HG03108 (cell line): ENCODE measurements around the gene SCFD2.

Experiments
- ATAC-seq: cut with Tn5 transposase; IDR thresholded peaks from one replicate; pipeline ENCODE4 v1.9.1; 2021; ENCODE audit warnings: moderate library complexity; ENCODE audit not compliant: unreplicated experiment

SCFD2 gene

DNA sequence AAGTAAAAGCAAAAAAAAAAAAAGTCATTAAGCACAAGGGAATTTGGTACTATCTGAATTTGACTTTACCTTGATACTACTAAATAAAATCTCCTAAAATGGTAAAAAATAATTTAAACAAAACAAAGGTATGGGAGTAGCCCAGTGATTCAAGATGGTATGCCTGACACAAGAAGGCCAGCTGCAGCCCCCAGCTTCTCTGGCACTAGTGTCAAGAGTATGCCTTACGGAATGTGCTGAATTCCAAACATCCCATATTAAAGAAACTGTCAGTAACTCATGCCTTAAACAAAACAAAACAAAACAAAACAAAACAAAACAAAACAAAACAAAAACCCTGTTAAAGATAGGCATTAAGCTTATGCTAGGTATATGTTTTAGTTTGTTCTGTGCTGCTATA lies 422.9 kb downstream of the SCFD2 start:
- ATAC-seq: no peak

DNA sequence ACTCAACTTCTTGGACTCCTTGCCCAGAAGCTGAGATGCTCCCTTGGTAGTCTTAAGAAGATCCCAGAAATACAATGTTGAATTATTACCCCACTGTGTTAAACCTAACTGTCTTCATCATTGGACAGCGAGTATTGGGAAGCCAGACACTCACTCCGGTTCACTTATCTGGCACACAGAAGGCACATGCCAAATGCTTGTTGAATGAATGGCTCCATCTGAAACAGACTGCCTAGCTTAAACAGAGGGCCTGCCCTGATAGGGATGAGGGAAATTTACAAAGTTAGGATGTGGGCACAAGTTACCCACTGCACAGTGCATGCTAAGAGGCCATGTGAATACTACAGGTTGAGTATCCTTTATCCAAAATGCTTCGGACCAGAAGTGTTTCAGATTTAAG lies 424.4 kb downstream of the SCFD2 start:
- ATAC-seq: no peak

DNA sequence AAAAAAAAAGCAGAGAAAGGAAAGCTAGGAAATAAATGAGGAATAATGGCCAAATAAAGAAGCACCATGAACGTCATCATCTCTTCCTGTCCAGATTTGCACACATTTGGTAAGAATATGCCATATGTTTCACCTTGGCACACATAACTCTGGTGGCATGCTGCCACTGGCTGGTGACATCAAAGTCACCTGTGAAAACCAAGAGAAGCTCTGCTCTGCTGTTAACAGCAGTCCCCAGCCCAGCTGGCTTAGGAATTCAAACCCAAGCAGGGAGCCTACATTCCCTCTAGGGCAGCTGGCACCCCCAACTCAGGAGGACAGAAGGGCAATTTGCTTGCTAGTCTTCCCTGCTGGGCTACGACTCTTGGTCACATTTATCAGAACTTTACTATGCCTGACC lies 426.1 kb downstream of the SCFD2 start:
- no peak for ATAC-seq

DNA sequence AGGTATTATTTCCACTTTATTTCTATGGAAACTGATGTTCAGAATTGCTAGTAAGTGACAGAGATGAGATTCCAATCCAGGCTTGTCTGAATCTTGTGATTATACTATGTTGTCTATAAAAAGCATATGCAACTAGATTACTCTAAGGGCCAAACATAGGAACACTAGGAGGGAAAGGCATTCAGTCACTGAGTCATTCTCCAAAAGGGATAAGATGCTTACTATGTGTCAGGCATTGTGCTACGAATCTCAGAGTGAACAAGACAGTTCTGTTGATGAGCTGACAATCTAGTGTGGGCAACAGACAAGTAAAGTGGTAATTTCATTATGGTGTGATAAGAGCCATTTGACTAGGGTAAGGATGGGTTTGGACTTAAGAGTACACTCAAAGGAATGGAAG lies 426.5 kb downstream of the SCFD2 start:
- ATAC-seq: no peak

DNA sequence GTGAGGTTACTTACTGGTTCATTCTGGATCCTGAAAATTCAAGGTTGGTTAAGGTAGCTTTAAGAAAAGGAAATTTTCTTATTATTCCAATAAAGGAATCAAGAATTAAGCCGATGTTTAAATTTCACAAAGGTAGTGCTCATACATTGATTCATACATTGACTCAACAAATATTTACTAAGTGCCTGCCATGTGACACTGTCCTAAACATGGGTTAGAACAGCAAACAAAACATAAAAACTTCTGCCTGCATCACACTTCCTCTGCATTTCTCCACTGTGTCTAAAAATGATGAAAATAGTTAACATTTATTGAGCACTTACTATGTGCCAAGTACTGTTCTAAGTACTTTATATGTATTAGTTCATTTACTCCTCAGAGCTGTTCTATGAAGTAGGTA lies 428.0 kb downstream of the SCFD2 start:
- no peak for ATAC-seq

DNA sequence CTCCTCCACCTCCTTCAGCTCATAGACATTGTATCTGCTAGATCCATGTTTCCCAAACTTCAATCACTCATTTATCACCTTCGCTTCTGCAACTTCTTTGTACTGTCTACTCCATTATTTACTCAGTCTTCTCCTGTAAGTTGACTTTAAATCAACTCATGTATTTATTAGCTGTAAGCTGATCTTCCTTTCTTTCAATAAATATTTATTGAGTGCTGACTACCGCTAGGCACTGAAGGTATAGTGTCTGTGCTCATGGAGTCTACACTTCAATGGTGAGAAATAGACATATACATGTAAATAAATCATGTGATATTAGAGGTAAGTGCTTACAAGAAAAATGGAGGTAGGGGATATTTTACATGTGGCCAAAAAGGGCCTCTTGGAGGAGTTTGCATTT lies 429.1 kb downstream of the SCFD2 start:
- no peak for ATAC-seq

DNA sequence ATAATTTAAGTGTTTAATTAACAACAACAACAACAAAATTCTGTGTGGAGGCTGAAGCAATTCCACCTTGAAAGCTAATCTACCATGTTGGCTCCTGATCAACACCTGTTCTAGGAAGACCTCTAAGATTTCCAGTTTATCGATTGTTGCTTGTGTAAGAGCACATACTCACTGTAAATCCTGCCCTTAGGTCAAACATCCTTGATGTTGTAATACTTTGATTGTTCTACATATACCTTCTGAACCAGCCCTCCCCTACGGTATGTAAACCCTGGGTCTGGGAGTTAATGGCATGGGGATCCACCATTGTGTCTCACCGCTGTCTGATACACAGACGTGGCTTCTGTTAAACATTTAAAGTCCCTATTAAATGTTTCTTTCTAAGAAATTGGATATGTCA lies 430.5 kb downstream of the SCFD2 start:
- ATAC-seq: no peak

DNA sequence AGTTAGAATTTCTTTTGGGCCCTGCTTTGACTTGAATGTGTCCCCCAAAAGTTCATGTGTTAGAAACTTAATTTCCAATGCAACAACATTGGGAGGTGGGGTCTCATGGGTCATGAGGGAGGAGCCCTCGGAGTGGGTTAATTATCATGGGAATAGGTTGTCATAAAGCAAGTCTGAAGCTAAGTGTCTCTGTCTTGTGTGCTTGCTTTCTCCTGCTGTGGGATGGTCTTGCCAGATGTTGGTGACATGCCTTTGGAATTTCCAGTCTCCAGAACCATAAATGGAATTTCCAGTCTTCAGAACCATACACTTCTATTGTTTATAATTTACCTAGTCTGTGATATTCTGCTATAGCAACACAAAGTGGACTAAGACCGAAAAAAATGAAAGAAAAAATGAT lies 432.1 kb downstream of the SCFD2 start:
- ATAC-seq: no peak

DNA sequence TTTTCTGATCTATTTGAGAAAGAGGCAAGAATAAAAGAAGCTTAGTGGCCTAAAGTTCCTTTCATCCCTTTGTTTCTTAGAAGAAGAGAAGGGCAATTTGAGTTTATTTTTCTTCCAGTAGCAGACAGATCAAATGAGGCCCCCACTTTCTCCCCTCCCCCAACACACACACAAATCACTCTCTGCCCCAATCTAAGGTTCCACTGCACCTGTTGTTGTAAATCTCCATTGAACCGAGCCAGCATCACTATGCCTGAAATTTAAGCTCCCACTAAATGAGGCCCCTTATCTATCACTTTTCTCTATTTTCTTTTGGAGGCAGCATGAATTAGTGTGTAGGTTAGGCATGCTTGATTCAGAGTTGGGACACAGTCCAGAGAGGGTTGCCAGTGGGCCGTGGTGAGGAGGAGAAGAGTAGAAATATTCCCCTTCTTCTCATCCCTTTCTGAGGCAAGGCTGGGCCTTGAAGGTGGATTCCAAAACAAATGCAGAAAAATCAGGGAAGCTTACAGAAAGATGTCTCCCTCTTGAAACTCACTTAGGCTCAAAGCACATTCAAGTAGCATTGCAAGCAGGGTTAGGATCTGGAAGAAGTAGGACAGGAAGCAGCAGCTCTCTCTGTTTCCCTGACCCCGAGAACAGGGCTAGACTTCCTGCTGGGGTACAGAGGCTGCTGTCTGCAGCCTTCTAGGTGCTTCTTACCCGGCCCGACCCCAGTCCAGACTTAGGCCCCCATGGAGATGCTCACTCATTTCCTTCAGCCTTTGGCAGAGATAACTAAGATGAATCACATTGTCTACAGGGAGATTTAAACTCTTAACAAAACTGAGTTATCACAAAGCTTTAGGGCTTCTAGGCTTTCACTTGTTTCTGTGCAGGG lies 433.0 kb downstream of the SCFD2 start:
- no peak for ATAC-seq

DNA sequence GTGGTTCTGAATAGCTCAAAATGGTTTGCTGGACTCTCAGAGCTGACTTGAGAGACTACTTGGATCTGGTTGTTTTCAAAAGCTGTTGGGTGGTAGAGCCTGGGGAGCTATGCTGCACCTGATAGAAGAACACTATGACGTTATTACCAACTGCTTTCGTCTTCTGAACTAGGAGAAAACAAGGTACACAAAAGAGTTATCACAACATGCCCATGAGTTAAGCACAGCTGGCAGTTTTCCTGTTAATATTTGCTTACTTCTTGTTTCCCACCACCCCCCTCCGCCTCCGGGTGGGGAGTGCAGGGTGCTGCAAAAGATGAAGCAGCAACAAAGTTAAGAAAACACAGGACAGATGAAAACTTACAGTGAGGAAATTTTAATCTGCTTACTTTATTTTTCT lies 434.6 kb downstream of the SCFD2 start:
- ATAC-seq: no peak

DNA sequence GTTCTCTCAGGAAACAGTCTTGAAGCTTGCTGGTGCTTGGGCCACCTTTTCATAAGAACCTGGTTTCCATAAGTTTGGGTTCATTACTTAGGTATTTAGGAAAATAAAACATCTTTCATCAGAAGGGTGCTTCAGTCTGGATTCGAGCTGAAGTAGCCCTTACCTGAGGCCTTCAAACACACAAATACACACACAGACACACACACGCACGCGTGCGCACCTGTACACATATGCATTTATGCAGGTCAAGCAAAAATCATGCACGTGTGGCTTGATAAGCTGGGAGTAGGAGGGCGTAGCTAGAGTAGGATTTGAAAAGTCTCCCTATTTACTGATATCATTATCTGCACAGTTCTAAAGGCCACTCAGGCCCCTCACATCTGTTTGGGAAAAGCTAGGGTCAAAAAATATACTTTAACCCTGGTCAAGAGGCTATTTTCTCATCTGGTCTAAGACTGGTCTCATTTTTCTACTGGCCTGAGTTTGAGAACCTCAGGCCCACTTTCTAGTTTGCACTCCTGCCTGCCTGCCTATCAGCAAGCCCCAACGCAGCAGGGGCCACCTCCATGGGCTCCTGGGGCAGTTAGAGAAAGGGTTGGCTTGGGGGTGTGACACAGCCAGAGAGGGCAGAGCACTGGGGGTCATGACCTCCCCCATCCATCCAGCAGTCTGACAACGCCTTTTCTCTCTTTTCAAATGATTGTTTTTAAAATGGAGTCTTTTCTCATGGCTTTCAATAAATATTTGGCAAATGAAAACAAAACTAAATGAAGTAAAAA lies 439.5 kb downstream of the SCFD2 start:
- ATAC-seq: no peak

DNA sequence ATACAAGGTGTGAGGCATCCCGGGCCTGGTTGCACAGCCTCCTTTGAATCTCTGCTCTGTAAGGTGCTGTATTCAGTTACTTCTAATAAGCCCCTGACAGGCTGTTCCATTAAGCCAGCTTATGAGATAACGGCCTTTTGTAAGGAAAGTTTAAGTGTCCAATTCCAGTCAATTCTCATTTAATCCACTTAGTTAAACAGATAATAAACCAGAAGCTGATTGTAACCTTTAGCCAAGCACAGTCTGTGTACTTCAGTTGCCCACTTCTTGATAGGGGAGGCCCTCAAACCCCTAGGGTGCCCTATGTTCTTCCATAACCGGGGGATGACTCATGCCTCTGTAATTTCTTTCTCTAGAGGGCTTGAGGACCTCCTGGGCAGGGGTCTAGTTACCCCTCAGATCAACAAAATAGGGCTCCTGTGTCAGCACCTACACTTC lies 440.3 kb downstream of the SCFD2 start:
- ATAC-seq: no peak

DNA sequence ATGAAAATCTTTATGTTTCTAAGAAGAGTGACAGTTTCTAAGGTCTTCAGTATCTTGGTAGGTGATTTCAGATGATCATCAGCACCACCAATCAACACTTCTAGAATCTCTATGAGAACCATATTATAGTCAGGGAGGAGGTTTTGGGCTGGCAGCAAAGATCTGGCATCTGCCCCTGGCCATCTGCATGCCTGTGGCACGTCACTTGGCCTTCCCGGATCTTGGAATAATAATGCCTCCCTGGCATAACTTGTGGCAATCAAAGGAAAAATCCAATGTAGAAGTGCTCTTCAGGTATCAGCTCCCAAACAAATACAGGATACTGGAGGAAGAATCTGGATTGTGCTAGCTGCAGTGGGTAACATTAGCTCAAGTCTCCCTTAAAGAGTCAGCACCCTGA lies 446.4 kb downstream of the SCFD2 start:
- ATAC-seq: no peak

DNA sequence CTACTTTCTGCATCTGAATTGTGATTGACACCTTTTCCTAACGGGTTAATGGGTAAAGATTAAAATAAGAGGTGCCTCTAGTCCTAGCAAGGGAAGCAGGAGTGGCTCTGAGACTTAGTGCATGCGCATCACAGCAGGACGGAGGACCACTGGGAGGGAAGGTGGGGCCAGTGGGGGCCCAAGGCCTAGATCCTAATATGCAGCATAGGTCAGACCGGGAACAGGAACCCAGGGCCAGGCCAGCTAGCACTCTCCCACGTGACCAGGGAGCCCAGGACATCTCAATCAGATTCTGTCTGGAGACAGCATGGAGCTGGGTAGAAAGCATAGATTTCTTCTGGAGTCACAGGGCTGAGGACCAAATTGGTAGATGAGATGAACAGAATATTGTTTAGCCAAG lies 448.0 kb downstream of the SCFD2 start:
- ATAC-seq: no peak

DNA sequence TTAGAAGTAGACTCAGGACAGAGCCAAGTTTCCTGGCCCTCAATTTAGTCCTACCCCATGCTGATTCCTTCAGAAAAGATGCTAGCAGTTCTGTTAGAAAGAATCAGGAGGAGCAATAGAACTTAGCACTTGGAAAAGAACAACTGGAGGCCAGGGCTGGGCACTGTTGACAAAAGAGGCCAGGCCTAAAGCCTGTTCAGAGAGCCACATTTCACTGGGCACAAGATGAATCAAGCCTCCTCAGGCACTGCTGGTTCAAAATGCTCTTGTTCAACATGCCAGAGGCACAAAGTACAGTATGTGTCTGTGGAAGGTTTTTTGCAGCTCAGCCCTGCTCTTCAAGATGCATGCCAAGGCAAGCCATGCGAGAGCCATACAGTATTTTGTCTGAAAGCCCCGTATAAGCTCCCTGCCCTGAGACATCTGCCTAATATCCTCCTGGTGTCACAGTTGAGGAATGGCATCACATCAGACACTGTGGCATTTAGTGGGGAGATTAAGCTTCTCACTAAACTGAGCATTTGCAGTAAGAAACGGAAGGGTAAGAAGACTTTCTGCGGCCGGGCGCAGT lies 450.0 kb downstream of the SCFD2 start:
- ATAC-seq: no peak

DNA sequence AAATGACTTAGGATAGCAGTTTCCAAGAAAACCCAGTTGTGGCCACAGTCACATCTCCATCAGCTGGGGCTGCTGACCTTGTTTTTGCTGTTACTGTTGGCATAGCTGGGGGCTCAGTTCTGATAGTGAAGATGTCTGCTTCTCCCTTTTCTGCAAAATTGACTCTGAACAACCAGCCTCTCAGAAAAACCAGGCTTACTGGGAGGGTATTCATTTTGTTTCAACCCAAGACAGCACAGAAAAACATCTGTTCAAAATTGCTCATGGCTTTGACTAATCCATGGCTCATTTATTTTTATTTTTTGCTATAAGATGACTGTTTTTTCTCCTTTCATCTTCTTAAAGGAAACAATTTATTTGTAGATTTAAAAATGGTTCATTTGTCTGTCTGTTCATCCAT lies 450.7 kb downstream of the SCFD2 start:
- no peak for ATAC-seq

DNA sequence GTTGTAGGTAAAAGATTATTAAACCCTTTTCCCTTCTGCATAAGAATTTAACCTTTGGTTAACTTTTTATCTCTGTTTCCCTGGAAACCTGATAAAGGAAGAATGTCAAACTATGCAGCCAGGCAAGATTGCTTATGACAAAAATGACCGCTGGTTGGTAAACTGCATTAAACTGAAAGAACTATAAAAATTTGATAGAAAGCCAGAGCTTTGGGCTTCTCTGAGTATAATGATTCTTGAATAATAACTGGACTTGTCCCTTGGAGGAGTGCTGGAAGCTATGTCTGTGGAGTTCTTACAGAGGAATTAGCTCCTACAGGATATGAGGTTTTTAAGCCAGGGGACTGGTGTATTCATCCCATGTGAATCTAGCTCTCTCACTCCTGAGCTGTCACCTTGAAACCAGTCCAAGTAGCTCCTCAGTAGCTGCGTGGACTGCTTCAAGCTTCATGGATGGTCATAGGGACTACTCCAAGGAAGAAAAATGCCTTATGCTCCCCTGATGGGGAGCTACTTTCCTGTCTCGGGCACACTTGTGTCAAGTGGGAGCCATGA lies 451.7 kb downstream of the SCFD2 start:
- ATAC-seq: no peak

DNA sequence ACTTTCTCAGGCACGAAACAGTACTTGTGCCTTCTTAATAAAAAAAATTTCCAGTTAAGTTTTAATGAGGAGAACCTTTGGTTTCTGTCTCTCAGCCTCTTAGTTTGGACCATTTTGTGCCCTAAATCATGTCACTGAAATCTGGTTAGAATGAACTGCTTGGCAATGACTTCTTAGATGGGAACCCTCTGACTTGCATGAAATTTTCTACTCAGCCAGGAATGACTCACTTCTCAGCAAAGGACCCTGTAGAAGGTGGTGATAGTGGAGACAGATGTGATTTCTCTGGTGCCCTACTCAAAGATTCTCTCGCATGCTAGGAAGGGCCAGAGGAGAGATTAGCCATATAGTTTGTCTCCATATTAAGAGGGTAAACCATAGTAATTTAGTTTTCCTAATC lies 453.3 kb downstream of the SCFD2 start:
- ATAC-seq: no peak

DNA sequence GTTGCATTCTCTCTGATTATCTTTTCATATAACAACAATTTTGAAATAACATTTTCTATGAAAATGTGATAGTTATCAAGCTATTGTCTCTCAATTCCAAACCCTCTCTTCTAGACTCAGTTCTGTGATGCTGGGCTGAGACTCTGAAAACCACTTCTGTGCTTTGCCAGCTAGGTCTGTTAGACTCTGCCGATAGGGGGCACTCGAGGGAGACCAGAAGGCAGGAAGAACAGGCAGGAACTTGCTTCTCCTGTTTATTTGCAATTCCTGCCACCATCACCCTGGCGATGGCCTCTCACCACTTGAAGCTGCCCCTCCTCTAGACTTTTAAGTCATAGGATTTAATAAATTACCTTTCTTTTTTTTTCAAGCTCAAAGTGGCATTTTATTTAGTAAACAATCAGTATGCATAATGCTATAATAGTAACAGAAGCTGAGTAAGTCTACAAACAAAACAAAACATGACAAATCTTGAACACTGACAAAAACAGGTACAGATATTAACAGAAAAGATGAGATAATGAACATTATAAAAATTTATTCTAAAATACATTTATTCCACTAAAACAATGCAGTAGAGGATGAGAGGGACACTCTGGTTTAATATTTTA lies 454.1 kb downstream of the SCFD2 start:
- ATAC-seq: no peak

DNA sequence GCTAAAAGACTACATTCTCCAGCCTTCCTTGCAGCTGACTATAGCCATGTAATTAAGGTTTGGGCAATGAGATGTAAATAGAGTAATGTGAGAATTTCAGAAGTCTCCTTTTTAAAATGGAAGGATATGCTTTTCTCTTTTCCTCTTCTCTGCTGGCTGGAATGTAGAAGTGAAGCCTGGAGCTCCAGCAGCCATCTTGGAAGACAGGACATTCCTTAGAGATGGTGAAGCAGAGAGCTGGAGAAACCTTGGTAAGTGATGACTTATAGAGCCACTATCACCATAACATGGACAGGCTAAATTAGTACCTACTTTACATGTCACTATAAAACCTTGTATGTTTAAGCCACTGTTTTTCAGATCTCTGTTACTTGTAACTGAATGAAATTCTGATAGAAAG lies 455.7 kb downstream of the SCFD2 start:
- ATAC-seq: no peak

DNA sequence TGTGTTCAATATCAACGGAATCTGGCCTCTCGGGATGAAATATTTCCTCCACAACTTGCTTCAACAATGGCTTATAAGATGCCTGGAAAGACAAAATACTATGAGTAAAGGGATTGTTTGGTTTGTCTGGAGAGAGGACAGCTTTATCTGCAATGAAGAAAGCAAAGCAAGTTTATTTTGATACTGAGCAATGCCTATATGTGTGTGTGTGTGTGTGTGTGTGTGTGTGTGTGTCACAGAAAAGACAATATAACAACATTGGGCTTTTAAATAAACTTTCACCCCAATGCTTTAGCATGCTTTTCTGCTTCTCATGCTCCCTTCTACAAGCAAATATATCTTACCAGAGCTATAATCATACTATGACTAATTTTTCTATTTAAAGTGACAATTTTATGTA lies 458.4 kb downstream of the SCFD2 start:
- no peak for ATAC-seq
